GM18517 (cell line): ENCODE data around the gene KCNK10.

Experiments
- ATAC-seq: cut with Tn5 transposase; IDR thresholded peaks from one replicate; pipeline ENCODE4 v1.9.1; 2021; ENCODE audit warnings: mild to moderate bottlenecking, moderate library complexity; ENCODE audit not compliant: unreplicated experiment

Gene KCNK10

GRCh38 chr14:88321692-88322503 is 1.2 kb downstream of the KCNK10 start:
- no peak for ATAC-seq

GRCh38 chr14:88318406-88318805 is 4.7 kb downstream of the KCNK10 start:
- ATAC-seq = no peak

DNA sequence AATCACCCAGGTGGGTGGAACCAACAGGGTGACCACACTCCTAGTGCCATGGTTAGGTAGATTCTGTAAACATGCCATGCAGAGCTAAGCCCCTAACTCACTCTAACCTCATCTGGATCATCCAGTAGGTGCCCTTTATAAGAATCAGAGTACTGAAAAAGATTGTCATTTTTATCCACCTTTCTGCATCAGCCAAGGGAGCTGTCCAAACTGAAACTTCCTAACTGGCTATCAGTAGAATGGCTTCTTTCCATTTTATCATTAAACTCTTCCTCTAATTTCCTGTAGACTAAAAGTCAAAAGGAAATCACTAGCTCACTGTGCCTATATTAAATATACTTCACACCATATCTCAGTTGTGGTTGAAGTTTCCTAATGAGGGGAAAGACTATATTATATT is 6.5 kb downstream of the KCNK10 start:
- no peak for ATAC-seq

DNA sequence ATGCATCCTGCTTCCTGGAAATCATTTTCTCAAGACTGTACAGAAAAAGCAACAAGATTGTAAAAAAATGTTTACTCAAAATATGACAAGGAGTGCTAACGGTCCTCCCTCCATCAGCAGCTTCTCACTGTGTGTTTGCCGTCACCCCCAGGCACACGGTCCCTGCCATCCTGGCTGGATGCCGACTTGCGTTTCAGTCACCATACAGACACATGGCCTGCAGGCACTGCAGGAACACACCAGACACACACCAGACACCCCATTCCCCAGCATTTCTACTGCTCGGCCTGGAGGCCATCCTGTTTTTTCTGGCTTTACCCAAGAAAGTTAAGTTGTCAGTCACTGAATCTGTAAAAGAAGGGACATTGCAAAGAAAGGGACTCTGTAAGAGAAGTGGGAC is 10.8 kb downstream of the KCNK10 start:
- ATAC-seq = no peak

- no peak for ATAC-seq
These were observed 11.3 kb downstream of the KCNK10 start for GRCh38 chr14:88311780-88312179.

DNA sequence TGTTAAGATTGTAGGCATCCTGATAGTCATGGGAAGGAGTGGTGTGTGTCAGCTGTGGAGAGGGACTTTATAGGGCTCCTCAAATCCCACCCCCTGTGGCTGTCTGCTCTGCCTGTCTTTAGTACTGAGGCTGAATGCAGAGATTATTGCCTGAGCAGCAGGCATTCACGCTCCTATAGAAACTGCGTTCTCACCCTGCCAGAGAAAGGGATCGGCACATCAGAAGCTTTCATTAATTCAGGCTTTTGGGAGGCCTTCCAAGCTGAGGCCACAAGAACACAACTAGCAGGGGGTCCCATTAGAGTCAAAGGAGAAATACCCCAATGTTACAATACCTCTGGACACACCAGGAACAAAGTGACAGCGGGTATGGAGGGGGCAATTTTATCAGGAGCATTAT is 12.6 kb downstream of the KCNK10 start:
- no peak for ATAC-seq

DNA sequence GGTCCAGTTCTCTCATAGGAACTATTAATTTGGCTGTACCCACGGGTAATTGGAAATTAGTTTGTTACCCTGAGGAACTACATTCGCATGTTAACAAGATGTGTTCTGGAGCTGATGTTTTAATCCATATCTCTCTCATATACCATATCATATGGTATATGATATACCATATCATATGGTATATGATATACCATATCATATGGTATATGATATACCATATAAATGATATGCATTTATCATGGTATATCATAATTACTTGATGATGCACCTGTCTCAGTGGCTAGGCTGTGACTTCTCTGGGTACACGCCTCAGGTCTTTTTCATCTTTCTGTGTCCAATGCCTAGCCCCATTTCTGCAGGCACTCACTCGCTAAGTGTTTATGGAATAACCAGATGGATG is 13.0 kb downstream of the KCNK10 start:
- ATAC-seq = no peak

DNA sequence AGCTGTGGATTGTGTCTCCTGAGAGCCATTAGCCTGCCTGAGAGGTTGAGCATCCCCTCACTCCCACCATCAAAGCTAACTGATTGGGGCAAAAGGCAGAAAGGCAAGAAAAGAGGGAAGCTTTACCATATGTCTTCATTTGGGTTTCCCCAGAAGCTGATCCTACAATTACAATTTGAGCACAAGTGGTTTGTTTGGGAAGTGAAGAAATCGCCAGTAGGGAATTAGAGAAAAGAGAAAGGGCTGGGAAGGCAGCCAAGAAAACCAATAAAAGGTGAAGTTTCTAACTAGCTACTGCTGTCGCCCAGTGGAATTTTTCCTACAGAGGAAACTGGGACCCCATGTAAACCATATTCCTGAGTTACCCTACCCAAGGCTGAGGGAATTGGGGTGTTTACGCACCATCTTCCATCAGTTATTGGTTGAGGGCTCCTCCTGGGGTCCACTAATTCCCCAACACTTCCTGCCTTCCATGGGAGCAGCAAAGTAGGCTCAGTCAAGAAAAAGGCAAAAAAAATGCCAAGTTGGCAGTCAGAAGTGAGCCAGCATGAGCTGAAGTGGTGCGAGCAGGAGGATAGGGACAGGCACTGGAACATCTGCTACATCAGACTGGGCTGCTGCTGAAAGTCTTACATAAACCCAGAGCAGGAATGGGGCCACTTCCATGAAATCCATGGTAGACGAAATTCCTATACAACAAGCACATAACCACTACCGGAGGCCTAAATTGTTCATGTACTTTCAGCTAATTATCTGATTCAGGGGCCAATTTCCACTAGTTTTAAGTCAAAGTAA is 17.3 kb downstream of the KCNK10 start:
- ATAC-seq = no peak

DNA sequence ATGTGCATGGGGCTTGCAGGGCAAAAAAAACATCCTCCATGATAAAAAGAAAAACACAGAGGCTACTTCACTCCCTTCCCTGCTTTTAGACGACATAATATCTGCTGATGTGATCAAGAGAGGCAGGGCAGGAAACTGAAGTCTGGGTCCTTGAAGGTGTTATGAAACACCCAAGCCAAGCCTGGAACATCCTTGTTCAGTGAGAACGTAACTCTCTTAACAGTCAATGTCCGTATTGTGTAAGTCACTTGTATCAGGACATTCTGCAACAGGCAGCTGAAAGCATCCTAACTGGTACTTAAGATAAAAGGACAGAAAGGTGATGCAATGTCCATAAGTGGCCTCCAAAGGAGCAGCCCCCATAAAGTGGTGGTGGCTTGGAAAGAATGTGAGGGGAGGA is 20.0 kb downstream of the KCNK10 start:
- ATAC-seq = no peak

- no peak for ATAC-seq
These were observed 21.7 kb downstream of the KCNK10 start for GRCh38 chr14:88301381-88301780.

GRCh38 chr14:88300817-88301216 is 22.3 kb downstream of the KCNK10 start:
- ATAC-seq = no peak

GRCh38 chr14:88299865-88300530 is 23.1 kb downstream of the KCNK10 start:
- ATAC-seq = no peak

- no peak for ATAC-seq
These were observed 25.8 kb downstream of the KCNK10 start for GRCh38 chr14:88297306-88297705.

GRCh38 chr14:88296351-88296750 is 26.7 kb downstream of the KCNK10 start:
- ATAC-seq = no peak

GRCh38 chr14:88289996-88290395 is 33.1 kb downstream of the KCNK10 start:
- ATAC-seq = no peak

- ATAC-seq = no peak
These were observed 33.8 kb downstream of the KCNK10 start for GRCh38 chr14:88289234-88289633.

DNA sequence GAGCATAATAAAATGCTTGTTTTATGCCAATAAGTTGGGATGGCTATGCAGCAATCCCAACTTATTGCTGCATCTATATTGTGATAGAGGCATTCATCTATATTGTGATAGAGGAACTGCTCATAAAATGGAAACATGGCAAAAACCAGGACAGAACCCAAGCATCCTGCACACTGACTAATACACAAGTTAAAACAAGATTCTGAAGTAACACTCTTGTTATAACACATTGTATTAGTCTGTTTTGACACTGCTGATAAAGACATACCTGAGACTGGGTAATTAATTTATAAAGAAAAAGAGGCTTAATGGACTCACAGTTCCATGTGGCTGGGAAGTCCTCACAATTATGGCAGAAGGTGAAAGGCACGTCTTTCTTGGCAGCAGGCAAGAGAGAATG is 36.8 kb downstream of the KCNK10 start:
- no peak for ATAC-seq

- ATAC-seq = no peak
These were observed 41.6 kb downstream of the KCNK10 start for GRCh38 chr14:88281447-88281846.

DNA sequence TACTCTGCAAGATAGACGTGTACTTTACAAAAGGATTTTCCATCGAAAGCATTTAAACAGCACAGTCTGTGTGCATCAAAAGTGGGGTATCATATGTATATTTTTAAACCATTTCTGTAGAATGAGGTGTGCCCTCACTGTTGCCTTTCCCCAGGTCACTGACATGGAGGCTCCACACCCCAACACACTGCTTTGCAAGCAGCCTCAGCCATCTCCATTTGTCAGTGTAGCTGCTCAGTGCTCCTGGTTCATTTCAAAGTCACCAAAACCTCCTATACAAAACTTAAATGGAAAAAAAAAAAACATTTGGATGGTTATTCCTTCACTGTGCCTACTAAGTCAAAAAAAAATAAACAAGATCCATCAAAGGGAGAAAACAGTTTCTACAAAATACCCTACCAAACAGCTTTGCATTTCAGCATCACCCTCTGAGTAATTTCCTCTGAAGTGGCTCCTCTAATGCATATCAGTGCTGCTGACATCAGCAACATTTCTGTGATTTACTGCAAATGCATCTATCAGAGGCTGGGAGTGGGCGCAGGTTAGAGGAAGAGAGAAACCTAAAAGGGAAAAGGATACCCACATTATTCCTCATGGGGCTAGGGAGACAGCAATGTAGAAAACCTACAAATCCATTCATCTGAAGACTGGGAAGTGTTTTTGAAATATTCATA is 46.0 kb downstream of the KCNK10 start:
- no peak for ATAC-seq

DNA sequence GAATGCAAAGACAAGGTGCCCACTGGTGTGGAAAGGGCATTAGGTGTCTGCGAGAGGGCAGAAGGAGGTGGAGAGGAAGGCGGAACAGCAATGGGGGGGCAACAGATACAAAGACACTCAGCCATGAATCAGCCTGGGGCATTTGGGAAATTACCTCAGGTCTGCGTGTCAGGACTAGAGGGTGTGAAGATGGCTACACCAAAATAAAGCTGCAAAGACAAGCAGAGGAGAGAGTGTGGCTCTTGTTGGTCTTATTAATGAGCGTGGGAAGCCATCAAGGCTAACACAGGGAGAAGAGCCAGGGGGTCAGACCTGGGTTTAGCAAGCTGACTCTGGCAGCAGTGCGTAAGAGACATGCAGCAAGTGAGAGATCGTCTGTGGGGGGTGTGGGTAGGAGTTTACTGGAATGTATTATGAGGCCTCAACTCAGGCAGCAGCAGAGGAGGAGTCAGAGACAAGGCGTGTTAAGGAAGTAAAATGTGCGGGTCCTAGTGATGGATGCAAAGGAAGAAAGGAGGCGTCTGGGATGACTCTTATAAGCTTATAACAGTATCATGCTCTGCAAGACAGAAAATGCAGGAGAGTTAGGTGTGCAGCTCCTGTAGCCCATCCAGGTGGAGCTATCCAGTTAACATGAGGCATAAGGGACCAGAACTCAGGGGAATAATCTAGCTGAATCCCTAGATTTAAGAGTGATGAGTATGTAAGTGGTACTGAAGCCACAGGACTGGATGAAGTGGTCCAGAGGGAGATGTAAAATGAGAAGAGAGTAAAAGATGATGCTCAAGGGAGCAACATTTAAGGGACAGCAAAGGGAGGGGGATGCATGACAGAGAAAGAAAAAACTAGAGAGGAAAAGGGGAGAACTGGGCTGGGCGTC is 50.4 kb downstream of the KCNK10 start:
- ATAC-seq = no peak
